Activated effector memory CD4-positive, alpha-beta T cell treated with anti-CD3 and anti-CD28 coated beads, Interleukin-2, amount 50 U/mL, for 16 hours (primary cell): ENCODE data around the gene SDSL.
A peak's percentile ranks its signal among the peaks of the same experiment; 100 is the strongest.

ENCODE experiments used
- DNase-seq: peaks from one replicate; pipeline ENCODE4 v3.0.0-alpha.2; 2020

SDSL gene

DNA sequence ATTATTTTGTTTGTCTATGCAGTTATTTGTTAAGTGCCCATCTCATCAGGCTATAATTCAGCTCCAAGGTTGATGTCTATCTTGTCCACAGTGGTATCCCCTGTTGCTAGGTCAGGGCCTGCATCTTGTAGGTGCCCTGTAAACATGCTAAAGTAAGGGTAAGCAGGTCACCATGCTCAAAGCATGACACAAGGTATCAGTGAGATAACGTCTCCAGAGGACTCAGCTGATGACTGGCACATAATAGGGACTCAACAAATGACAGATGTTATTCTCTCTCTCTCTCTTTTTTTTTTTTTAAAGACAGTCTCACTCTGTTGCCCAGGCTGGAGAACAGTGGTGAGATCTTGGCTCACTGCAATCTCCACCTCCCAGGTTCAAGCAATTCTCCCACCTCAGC lies 2.3 kb downstream of the SDSL start:
- no peak for DNase-seq

DNA sequence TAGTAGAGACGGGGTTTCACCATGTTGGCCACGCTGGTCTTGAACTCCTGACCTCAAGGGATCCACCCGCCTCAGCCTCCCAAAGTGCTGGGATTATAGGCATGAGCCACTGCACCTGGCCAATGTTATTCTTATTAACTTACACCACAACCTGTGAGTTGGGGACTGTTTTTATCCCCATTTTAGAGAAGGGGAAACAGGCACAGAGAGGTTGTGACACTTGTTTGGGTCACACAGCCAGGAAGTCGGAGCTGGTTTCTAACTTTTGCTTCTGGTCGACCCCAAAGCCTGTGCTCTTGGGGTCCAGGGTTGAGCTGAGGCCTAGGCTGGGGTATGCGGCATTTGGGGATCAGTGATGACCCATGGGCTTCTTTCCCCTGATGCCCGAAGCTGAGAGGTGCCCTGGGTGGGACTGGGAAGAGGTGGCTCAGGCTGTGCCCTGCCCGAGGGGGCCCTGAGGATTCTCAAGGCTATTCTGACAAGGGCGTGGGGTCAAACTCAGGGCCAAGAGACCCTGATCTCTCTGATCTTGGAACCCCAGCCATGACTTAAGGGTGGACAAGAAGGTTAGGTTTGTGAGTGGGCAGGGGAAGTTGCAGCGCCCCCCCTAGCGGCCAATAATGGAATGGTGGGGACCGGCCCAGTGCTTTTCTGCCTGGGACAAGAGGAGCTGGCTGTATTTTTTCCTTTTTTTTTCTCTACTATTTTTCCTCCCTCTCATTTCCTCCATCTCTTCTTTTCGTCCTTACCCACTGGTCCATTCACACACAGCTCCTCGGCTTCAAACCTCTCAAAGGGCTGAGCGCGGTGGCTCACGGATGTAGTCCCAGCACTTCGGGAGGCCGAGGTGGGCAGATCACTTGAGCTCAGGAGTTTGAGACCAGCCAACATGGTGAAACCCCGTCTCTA lies 3.0 kb downstream of the SDSL start:
- peak; percentile 84 for DNase-seq

- DNase-seq: no peak
These were observed 3.8 kb downstream of the SDSL start for GRCh38 chr12:113425960-113426453.

GRCh38 chr12:113427882-113428281 lies 5.7 kb downstream of the SDSL start:
- no peak for DNase-seq

GRCh38 chr12:113428482-113428881 lies 6.3 kb downstream of the SDSL start:
- no peak for DNase-seq

DNA sequence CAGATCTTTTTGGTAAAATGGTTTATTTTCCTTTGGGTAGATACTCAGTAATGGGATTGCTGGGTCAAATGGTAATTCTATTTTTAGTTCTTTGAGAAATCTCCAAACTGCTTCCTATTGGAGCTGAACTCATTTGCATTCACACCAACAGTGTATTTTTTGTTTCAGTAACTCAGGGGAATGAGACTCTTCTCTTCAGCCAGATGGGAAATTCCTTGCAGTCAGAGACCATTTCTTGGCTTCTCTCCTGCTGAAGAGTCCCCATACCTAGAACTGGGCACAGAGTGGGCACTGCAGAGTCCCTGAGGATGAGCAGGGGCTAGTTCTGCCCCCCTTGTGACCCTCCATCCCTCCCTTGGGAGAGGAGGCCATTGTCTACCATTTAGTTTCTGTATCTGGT lies 10.8 kb downstream of the SDSL start:
- DNase-seq: no peak

DNA sequence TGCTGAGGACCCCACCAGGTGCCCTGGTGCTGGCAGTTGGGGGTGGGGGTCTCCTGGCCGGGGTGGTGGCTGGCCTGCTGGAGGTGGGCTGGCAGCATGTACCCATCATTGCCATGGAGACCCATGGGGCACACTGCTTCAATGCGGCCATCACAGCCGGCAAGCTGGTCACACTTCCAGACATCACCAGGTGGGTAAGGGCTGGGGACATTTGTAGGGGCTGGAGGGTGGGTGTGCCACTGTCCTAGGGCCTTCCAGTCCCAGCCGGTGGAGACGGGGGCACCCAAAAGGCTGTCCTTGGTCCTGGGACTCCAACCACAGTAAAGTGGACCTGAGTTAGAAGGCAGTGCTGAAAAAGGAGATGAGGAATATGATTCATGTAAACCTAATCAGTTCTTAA lies 13.2 kb downstream of the SDSL start:
- DNase-seq: no peak

- DNase-seq: no peak
These were observed 14.4 kb downstream of the SDSL start for GRCh38 chr12:113436586-113436985.

DNA sequence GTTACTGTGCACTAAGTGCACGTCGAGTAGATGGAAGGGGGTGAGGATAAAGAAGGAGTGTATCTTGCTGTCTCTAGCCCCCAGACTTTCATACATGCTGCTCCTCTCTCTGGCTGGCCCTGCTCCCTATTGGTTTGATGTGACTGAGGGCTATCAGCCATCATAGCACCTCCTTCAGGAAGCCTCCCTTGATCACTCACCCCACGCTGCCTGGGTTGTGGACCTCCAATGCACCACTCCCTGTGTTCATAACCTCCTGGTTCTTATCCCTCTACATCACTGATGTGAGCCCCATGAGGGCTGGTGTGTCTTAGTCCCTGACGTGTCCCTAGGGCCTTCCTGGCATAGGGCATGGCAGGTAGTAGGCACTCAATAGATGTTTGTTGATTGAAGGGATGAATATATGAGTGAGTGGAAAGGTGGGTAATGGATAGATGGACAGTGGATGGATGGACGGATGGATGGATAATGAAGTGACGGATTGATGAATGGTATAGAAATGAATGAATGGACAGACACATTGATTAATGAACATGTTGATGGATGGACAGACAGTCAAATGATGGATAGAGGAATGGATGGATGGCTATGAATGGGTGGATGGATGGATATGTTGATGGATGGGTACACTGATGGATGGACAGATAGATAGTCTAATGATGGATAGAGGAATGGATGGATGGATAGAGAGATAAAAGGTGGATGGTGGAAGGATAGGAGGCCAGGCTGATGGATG lies 15.0 kb downstream of the SDSL start:
- no peak for DNase-seq

DNA sequence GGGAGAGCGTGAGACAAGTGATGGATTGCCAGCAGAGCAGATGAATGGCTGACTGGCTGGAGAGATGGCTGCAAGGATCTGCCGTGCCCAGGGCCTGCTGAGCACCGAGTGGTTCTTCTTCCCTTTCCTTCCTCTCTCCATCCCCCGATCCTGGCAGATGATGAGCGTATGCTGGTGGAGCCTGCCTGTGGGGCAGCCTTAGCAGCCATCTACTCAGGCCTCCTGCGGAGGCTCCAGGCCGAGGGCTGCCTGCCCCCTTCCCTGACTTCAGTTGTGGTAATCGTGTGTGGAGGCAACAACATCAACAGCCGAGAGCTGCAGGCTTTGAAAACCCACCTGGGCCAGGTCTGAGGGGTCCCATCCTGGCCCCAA lies 15.5 kb downstream of the SDSL start:
- DNase-seq: no peak

- no peak for DNase-seq
These were observed 16.5 kb downstream of the SDSL start for GRCh38 chr12:113438523-113439300.

DNA sequence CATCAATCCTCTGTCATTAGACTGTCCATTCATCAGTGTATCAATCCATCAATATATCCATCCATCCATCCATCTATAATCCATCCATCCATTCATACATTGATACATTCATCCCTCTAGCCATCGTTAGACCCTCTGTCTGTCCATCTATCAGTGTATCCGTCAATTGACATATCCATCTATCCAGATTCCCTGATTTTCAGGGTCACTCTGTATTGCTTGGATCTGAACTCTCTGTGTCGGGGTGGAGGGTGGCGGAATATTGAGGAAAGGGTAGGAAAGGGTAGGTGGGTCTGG lies 17.1 kb downstream of the SDSL start:
- no peak for DNase-seq

- DNase-seq: no peak
These were observed 17.4 kb downstream of the SDSL start for GRCh38 chr12:113439606-113440030.

GRCh38 chr12:113440336-113440735 lies 18.2 kb downstream of the SDSL start:
- no peak for DNase-seq

DNA sequence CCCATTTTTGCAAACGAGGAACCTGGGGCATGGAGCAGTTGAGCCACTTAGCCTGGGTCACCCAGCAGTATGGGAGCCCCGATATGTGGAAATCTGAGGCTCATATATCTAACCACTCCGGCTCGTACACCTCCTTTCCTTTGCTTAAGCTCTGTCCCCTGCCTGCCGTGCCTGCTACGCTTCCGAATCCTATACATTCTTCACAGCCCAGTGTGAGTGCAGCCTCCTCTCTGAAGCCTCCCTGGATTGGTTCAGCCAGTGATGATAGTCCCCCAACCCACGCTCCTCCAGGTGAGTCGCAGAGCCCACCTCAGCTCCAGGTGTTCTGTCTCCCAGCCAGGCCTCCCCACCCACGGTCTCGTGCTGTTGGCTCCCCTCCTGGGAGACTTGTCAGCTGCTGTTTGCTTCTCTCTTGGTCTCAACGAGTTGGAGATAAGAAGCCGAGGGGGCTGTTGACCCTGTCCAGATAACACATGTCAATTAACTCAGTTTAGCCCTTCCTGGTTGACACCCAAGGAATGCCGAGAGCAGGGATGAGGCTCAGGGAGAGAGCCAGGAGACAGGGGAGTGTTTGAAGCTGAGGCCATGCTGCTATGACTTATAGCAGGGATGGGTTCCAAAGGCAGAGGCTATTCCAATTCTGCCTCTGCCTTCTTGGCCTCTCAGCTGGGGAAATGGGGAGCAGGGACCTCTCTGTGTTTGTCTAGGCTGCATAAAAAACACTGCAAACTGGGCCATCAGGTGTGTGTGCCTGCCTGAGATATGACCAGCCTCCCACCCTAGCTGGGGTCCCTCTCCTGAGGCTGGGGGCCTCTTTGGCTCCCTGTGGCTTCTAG lies 19.0 kb downstream of the SDSL start:
- no peak for DNase-seq

DNA sequence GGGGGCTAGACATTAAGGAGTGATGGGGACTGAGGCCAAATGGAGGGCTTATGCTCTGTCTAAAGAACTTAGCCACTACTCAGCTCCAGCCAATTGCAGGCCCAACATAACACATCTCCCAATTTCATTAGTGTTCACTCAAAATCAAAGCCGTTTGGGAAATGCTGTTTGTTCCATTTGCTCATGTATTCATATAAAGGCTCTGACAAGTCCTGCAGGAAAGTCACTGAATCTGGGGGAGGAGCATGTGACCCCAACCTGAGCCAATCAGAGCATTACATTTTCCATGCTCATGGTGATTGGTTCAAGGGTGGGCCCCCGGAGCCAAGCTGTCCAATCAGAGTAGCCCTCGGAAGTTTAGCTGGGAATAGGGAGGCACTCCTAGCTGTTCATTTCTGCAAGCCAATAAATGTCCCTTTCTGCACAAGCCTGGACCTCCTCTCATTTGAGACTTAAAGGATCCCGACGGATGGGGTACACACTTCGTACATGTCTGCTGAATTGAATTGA lies 20.9 kb downstream of the SDSL start:
- DNase-seq: no peak

GRCh38 chr12:113445544-113446171 lies 23.5 kb downstream of the SDSL start:
- DNase-seq: no peak

DNA sequence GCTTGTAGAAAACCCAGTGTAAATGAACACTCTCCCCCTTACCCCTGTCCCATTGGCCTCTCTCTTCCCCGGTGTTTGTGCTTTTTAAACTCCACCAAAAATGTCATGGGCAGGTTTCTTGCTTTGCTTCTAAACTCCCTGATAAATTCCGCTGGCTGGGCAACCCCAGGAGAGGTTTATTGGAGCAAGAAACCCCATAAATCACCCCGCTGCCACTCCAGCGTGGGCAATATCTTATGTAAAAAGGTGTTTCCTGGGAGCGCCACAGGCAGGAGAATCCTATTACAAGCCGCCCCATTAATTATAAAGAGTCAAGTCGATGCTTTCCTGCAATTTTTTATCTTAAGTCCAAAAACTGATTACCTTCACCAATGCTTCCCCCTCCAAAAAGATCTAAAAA lies 26.7 kb downstream of the SDSL start:
- no peak for DNase-seq

DNA sequence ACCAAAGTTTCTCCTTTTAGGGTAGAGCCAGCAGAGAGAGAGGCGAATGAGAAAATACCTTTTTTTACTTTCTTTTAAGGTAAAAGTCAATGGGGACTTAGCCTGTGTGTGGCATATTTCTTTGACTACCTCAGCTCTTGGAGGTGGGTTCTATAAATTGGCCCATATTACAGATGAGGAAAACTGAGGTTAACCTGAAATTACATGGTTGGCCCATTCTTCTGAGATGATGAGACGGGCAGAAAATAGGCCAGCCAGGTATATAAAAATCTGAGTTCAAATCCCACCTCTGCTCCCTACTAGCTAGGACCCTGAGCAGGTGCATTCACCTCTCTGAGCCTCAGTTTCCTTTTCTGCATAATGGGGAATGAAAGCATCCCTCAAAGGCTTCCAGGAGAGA lies 27.1 kb downstream of the SDSL start:
- DNase-seq: no peak

GRCh38 chr12:113449839-113450238 lies 27.7 kb downstream of the SDSL start:
- DNase-seq: no peak

- no peak for DNase-seq
These were observed 30.3 kb downstream of the SDSL start for GRCh38 chr12:113452458-113452857.

DNA sequence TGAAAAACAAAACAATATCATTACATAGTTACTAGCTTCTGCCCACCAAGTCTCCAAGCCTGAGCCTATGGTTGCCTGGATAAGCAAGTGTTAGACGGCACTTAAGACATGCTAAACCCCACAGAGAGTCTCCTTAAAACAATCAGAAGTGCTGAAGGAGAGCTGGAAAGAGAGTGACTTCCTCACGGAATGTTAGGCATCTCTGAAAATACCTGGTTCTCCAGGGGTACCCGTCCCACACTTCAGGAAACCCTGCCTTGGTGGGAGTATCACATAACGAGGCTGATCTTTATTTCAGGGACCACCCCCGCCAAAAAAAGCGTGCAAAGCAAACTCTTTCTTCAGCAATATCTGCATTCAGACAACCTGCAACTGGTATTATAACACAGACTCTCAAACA lies 31.1 kb downstream of the SDSL start:
- DNase-seq: no peak
